HFF-Myc (cell line): ENCODE results near the gene TBC1D16.

ENCODE experiments used
- DNase-seq: peaks from one replicate; pipeline ENCODE4 v3.0.0-alpha.2; 2011; ENCODE audit warnings: low read depth; ENCODE audit errors: extremely low read depth
- H3K4me3 ChIP-seq: replicated peaks from 2 replicates; pipeline ENCODE4 v1.5.1; 2011; ENCODE audit warnings: low read depth, mild to moderate bottlenecking, control low read depth, low read length
- CTCF ChIP-seq: IDR thresholded peaks from 2 replicates; pipeline ENCODE4 v1.5.1; 2012; ENCODE audit warnings: mild to moderate bottlenecking, low read depth, low read length, control low read depth; ENCODE audit errors: missing control alignments

Gene TBC1D16

GRCh38 chr17:79927688-79928501, 107.8 kb downstream of the TBC1D16 start:
- no peak overlapping the region for H3K4me3 ChIP-seq
- DNase-seq = no peak
- TF ChIP-seq CTCF = no peak

DNA sequence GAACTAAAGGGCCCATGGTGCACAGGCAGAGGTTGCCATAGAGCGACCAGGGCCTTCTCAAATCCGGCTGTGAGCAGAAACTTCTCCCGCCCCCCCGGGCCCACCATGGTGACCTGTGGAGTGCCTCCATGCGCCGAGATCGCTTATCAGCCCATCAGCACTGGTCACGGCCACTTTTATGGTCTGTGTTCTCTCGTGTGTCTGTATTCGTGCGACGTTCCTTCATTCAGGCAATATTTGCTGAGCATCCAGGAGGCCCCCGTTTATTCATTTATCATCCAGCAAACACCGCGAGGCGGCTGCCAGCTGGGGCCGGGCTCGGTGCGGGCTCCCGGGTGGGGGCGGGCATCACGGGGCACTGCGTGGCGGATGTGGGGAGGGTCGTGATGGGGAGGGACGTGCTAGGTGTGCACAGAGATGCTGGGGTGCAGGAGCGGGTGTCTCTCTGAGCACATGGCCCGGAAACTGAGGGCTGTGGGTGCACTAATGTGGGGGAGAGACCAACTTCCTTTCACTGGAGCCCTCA, 108.5 kb downstream of the TBC1D16 start:
- TF ChIP-seq CTCF = no peak
- H3K4me3 ChIP-seq = no peak overlapping the region
- no peak for DNase-seq

GRCh38 chr17:79926605-79927135, 109.0 kb downstream of the TBC1D16 start:
- no peak for TF ChIP-seq CTCF
- no peak overlapping the region for H3K4me3 ChIP-seq
- no peak for DNase-seq

DNA sequence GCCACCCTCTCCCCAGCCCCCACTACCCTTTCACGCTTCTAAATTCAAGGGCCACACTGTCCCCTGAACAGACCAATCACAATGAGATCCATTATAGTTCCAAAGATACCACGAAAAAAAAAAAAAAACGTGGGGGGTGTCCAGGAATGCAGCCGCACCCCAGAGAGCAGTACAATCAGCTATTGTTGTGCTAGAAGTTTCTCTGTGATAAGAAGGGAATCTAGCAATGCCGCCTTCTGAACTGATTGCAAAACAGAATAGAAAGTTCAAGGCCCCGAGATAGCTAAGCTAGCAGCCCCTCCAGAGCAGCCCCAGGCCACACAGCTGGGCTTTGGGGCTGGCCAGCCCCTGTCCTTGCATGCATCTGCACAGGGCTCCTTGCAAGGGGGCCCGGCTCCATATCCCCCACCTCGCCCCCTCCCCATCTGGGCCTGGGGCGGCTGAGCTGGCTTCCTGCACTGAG, 109.5 kb downstream of the TBC1D16 start:
- no peak for DNase-seq
- no peak overlapping the region for H3K4me3 ChIP-seq
- TF ChIP-seq CTCF = no peak

DNA sequence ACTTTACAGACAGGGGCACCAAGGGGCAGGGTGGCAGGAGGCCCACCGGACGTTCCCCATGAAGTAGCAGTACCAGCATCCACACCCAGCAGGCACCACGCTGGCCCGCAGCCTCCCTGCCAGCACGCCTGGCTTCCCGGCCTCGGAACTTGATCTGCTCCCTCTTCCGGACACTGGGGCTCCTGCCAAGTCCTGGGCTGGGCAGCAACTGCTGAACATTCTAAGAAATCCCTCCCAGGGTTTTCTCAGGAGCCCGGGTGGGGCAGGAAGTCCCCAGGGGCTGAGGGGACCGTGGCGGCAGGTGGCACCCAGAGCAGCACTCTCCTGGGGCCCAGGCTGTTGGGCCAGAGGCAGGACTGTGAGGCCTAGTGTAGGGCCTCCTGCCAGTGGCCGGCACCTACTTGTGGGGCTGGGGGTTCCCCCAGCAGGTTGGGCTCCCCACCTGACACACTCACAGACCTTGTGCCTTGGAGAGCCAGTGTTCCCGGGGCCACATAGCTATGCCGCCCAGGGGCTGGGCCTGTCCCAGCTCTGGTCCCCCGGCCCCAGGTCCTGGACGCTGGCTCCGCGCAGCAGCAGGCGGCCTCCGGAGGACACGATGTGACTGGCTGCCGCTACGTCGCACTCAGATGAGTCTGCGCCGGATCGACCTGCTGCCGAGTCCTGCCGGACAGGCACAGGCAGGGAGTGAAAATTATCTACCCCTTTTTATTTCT, 110.3 kb downstream of the TBC1D16 start:
- no peak for TF ChIP-seq CTCF
- no peak overlapping the region for H3K4me3 ChIP-seq
- DNase-seq = no peak

DNA sequence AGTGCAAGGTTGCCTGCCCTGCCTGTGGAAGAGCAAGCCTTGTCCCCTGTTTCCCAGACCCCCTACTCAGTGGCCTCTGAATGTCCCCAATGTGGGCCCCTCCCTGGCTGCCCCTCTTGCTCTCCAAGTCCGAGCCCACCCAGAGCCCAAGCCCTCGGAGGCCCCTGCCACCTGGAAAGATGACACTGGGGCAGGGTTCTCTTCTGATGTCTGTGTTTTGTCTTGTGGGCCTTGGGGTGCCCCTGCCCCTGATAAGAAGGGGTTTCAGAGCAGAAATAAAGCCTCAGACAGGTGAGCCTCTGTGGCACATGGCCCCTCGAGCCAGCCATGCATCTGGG, 111.1 kb downstream of the TBC1D16 start:
- TF ChIP-seq CTCF = no peak
- no peak overlapping the region for H3K4me3 ChIP-seq
- no peak for DNase-seq
